ENCODE measurements around the gene NFIA. TPM values are rescaled to one million over a fixed set of nuclear protein-coding genes. Genes with fewer than 3 reads are reported as not detected.
"Not testable (repeated sequence)": the region's sequence is repeated elsewhere in the genome, so short reads cannot be mapped to it uniquely, and the experiment has no call there.

NFIA gene
- total and polyA plus RNA-seq, 2 donors, result 7.9 to 10.3 TPM

DNA sequence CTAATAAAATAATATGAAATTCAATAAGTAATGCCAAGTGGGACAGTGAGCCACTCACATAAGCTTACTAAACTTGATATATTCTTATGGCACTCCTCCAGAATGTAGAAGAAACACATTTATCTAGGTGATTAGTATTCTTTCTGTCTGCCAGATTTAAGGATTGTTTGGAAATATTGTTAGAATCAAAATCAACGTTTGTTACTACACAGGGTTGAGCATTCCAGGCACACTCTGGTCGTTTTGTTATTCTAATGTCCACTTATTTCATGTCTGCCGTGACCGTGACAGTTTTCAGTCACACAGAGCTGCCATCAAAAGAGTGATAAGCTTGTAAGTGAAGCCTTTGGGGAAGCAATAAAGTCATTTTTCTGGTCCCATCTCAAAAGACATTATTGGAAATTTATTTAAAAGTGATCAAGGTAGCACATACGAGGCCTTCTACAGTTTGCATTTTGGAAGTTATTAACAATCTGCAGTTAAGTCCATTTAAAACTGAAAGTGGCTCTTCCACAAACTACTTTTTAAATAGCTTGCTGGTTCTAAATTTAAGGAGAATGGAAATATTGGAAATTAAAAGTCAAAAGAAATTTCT is 38.0 kb downstream of the NFIA start:
- H3K9me3 ChIP-seq (ENCODE audit: control insufficient read depth in 2 of 2, insufficient read depth in 1 of 2, low read length in 1 of 2), result no peaks in the 10 kb centered on the region
- no peaks in the 10 kb centered on the region for H3K27me3 ChIP-seq (ENCODE audit: control insufficient read depth in 2 of 2, insufficient read depth in 1 of 2, low read length in 1 of 2)
- H3K27ac ChIP-seq (ENCODE audit: low read depth in 1 of 2, low read length in 1 of 2), result no peak overlapping the region
- no peak overlapping the region for H3K4me3 ChIP-seq (ENCODE audit: low read length in 2 of 2)
- H3K4me1 ChIP-seq (ENCODE audit: control insufficient read depth in 2 of 2, insufficient read depth in 2 of 2, low read length in 2 of 2), result no peaks in the 10 kb centered on the region
- H3K36me3 ChIP-seq (ENCODE audit: control insufficient read depth in 2 of 2, insufficient read depth in 2 of 2, low read length in 1 of 2), result no peaks in the 10 kb centered on the region
- WGBS, result 92% methylated on average over 5 of the region's 5 CpGs
- no peak for DNase-seq (ENCODE audit: low read depth in 6 of 9, low spot score in 9 of 9)

DNA sequence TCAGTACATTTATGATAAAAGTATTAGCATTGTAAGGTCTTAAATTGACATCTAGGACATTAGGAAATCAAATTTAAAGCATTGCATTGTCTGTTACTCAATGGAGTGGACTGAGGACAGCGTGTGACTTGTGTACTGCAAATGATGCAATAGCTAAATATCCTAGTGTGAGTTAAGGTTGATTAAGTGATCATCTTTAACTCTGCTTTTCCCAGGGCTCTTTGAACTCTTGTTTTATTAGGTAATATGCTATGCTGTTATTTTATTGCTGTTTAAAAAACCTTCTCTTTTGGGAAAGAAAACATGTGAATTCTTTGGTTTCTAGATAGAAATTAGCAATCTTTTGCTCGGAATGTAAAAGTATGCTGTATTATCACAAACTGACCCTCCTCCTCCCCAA is 38.6 kb downstream of the NFIA start:
- Histone ChIP-seq H3K36me3 (ENCODE audit: control insufficient read depth in 2 of 2, insufficient read depth in 2 of 2, low read length in 1 of 2) (no peaks in the 10 kb centered on the region), H3K27ac (ENCODE audit: low read depth in 1 of 2, low read length in 1 of 2) (no peak overlapping the region), H3K4me3 (ENCODE audit: low read length in 2 of 2) (no peak overlapping the region), H3K27me3 (ENCODE audit: control insufficient read depth in 2 of 2, insufficient read depth in 1 of 2, low read length in 1 of 2) (no peaks in the 10 kb centered on the region), H3K4me1 (ENCODE audit: control insufficient read depth in 2 of 2, insufficient read depth in 2 of 2, low read length in 2 of 2) (no peaks in the 10 kb centered on the region), H3K9me3 (ENCODE audit: control insufficient read depth in 2 of 2, insufficient read depth in 1 of 2, low read length in 1 of 2) (no peaks in the 10 kb centered on the region)
- WGBS, result 91% methylated on average over 2 of the region's 2 CpGs
- no peak for DNase-seq (ENCODE audit: low read depth in 6 of 9, low spot score in 9 of 9)

DNA sequence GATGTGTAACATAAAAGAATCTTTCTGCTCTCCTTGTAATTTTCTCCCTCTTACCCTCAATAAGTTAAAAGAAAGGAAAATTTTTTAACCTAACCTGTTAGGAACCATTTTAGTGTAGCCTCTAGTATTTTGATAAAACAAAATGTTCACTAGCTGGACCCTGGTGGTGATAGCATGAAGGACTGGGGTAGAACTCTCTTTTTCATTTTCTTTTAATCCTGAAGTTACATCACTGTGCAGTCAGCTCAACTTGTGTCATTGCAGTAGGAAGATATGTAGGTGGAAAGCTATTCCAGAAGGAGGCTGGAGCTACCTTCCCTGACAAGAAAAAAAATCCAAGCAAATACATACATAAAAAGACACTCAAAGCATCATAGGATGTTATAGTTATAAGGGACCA is 39.3 kb downstream of the NFIA start:
- Histone ChIP-seq H3K9me3 (ENCODE audit: control insufficient read depth in 2 of 2, insufficient read depth in 1 of 2, low read length in 1 of 2) (no peaks in the 10 kb centered on the region), H3K4me3 (ENCODE audit: low read length in 2 of 2) (no peak overlapping the region), H3K36me3 (ENCODE audit: control insufficient read depth in 2 of 2, insufficient read depth in 2 of 2, low read length in 1 of 2) (no peaks in the 10 kb centered on the region), H3K27ac (ENCODE audit: low read depth in 1 of 2, low read length in 1 of 2) (no peak overlapping the region), H3K27me3 (ENCODE audit: control insufficient read depth in 2 of 2, insufficient read depth in 1 of 2, low read length in 1 of 2) (no peaks in the 10 kb centered on the region), H3K4me1 (ENCODE audit: control insufficient read depth in 2 of 2, insufficient read depth in 2 of 2, low read length in 2 of 2) (no peaks in the 10 kb centered on the region)
- no peak for DNase-seq (ENCODE audit: low read depth in 6 of 9, low spot score in 9 of 9)

DNA sequence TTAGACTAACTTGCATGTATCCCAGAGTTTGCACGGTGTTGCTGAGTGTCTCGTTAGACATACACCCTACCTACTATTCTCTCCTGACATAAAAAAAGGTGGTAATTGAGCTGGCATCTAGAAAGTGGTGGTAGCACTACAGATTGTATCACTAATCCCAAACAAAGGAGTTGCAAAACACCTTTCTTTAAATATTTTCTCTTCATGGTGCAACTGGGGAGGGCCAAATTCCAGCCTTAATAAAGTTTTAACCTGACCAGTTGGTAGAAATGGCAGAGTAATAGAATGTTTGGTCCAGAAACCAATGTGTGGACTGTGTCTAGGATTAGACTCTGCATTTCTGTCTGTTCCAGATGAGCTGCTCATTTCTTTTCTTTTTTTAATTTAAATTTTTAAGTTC is 40.0 kb downstream of the NFIA start:
- Histone ChIP-seq H3K4me1 (ENCODE audit: control insufficient read depth in 2 of 2, insufficient read depth in 2 of 2, low read length in 2 of 2) (no peaks in the 10 kb centered on the region), H3K36me3 (ENCODE audit: control insufficient read depth in 2 of 2, insufficient read depth in 2 of 2, low read length in 1 of 2) (no peaks in the 10 kb centered on the region), H3K9me3 (ENCODE audit: control insufficient read depth in 2 of 2, insufficient read depth in 1 of 2, low read length in 1 of 2) (no peaks in the 10 kb centered on the region), H3K27ac (ENCODE audit: low read depth in 1 of 2, low read length in 1 of 2) (no peak overlapping the region), H3K4me3 (ENCODE audit: low read length in 2 of 2) (no peak overlapping the region), H3K27me3 (ENCODE audit: control insufficient read depth in 2 of 2, insufficient read depth in 1 of 2, low read length in 1 of 2) (no peaks in the 10 kb centered on the region)
- no peak for DNase-seq (ENCODE audit: low read depth in 6 of 9, low spot score in 9 of 9)
- WGBS, result 97% methylated on average over 2 of the region's 2 CpGs

DNA sequence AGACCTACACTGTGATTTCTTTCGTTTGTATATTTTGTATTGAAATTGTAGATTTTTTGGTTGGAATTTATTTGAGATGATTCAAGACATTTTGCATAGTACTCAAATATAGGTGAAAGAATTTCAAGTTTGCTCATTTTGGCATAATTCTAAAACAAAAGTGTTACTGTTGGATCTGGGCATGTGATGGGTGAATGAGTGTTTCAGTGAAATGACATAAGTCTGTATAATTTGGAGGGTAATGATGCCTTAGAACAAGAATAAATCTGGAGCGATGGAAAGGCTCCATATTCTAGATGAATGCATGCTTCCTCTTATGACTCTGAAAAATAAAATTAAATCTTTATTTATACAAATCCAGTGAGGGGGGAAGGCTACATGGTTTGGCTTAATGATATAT is 41.0 kb downstream of the NFIA start:
- H3K36me3 ChIP-seq (ENCODE audit: control insufficient read depth in 2 of 2, insufficient read depth in 2 of 2, low read length in 1 of 2), result no peaks in the 10 kb centered on the region
- DNase-seq (ENCODE audit: low read depth in 6 of 9, low spot score in 9 of 9), result no peak
- WGBS, result 94% methylated on average over 2 of the region's 2 CpGs
- no peaks in the 10 kb centered on the region for H3K27me3 ChIP-seq (ENCODE audit: control insufficient read depth in 2 of 2, insufficient read depth in 1 of 2, low read length in 1 of 2)
- no peaks in the 10 kb centered on the region for H3K4me1 ChIP-seq (ENCODE audit: control insufficient read depth in 2 of 2, insufficient read depth in 2 of 2, low read length in 2 of 2)
- no peak overlapping the region for H3K27ac ChIP-seq (ENCODE audit: low read depth in 1 of 2, low read length in 1 of 2)
- H3K4me3 ChIP-seq (ENCODE audit: low read length in 2 of 2), result no peak overlapping the region
- H3K9me3 ChIP-seq (ENCODE audit: control insufficient read depth in 2 of 2, insufficient read depth in 1 of 2, low read length in 1 of 2), result no peaks in the 10 kb centered on the region

DNA sequence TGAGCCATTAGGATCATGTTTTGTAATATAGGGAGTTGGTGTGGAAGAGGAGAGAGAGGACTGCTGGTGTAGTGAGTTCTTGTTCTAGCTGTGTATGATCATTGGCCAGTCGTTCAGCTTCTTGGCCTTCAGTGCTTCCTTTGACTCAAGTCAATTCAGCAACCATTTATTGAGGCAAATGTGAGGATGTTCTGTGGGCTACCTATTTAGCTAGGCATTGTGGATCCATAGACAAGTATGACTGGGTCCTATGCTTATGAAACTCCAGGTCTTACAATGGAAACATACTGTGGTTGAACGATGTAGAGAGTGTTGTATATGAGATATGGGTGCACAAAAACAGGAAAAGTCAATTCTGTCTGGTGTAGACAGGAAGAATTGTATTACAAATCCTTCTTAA is 41.7 kb downstream of the NFIA start:
- no peak for DNase-seq (ENCODE audit: low read depth in 6 of 9, low spot score in 9 of 9)
- Histone ChIP-seq H3K27me3 (ENCODE audit: control insufficient read depth in 2 of 2, insufficient read depth in 1 of 2, low read length in 1 of 2) (no peaks in the 10 kb centered on the region), H3K36me3 (ENCODE audit: control insufficient read depth in 2 of 2, insufficient read depth in 2 of 2, low read length in 1 of 2) (no peaks in the 10 kb centered on the region), H3K27ac (ENCODE audit: low read depth in 1 of 2, low read length in 1 of 2) (no peak overlapping the region), H3K4me3 (ENCODE audit: low read length in 2 of 2) (no peak overlapping the region), H3K4me1 (ENCODE audit: control insufficient read depth in 2 of 2, insufficient read depth in 2 of 2, low read length in 2 of 2) (no peaks in the 10 kb centered on the region), H3K9me3 (ENCODE audit: control insufficient read depth in 2 of 2, insufficient read depth in 1 of 2, low read length in 1 of 2) (no peaks in the 10 kb centered on the region)
- WGBS, result 92% methylated on average over 2 of the region's 2 CpGs

DNA sequence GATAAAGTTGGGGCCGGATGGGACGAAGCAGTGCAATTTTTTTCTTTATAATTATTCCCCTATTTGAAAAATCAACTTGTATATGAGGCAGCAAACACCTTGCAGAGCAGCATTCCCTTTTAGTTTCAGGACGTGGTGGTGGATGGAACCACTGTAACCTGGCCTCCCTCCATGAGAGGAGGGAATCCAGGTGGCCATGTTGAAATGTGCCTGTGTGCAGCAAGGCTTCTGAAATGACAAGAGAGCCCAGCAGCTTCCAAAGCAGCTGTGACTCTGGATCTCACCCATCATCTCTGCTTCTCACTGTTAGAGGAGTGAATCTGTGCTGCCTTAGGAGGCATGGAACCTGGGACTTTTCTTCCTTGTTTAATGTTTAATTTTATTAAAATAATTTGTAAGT is 42.3 kb downstream of the NFIA start:
- 89% methylated on average over 3 of the region's 3 CpGs for WGBS
- no peaks in the 10 kb centered on the region for H3K36me3 ChIP-seq (ENCODE audit: control insufficient read depth in 2 of 2, insufficient read depth in 2 of 2, low read length in 1 of 2)
- H3K4me1 ChIP-seq (ENCODE audit: control insufficient read depth in 2 of 2, insufficient read depth in 2 of 2, low read length in 2 of 2), result no peaks in the 10 kb centered on the region
- H3K27ac ChIP-seq (ENCODE audit: low read depth in 1 of 2, low read length in 1 of 2), result no peak overlapping the region
- H3K27me3 ChIP-seq (ENCODE audit: control insufficient read depth in 2 of 2, insufficient read depth in 1 of 2, low read length in 1 of 2), result no peaks in the 10 kb centered on the region
- H3K9me3 ChIP-seq (ENCODE audit: control insufficient read depth in 2 of 2, insufficient read depth in 1 of 2, low read length in 1 of 2), result no peaks in the 10 kb centered on the region
- no peak for DNase-seq (ENCODE audit: low read depth in 6 of 9, low spot score in 9 of 9)
- no peak overlapping the region for H3K4me3 ChIP-seq (ENCODE audit: low read length in 2 of 2)

DNA sequence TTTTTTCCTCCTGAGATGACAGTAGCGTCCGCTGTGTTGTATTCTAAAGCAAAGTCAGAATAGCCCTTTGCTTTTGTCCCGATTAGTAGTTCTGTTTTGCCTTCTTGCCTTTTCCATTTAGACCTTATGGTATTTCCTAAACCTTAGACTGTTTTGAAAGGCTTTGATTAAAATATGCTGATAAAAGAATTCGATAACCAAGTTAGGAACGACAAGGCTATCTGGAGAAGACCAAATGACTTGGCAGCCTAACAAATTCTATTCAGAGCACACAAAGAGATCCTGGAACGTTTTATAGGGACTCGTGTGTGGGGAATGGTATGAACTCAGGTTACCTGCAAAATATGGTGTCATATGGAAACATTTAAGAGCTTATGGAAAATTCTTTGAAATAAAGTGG is 42.9 kb downstream of the NFIA start:
- no peak for DNase-seq (ENCODE audit: low read depth in 6 of 9, low spot score in 9 of 9)
- no peaks in the 10 kb centered on the region for H3K27me3 ChIP-seq (ENCODE audit: control insufficient read depth in 2 of 2, insufficient read depth in 1 of 2, low read length in 1 of 2)
- no peaks in the 10 kb centered on the region for H3K4me1 ChIP-seq (ENCODE audit: control insufficient read depth in 2 of 2, insufficient read depth in 2 of 2, low read length in 2 of 2)
- no peaks in the 10 kb centered on the region for H3K9me3 ChIP-seq (ENCODE audit: control insufficient read depth in 2 of 2, insufficient read depth in 1 of 2, low read length in 1 of 2)
- WGBS, result 95% methylated on average over 7 of the region's 7 CpGs
- H3K36me3 ChIP-seq (ENCODE audit: control insufficient read depth in 2 of 2, insufficient read depth in 2 of 2, low read length in 1 of 2), result no peaks in the 10 kb centered on the region
- no peak overlapping the region for H3K4me3 ChIP-seq (ENCODE audit: low read length in 2 of 2)
- no peak overlapping the region for H3K27ac ChIP-seq (ENCODE audit: low read depth in 1 of 2, low read length in 1 of 2)

DNA sequence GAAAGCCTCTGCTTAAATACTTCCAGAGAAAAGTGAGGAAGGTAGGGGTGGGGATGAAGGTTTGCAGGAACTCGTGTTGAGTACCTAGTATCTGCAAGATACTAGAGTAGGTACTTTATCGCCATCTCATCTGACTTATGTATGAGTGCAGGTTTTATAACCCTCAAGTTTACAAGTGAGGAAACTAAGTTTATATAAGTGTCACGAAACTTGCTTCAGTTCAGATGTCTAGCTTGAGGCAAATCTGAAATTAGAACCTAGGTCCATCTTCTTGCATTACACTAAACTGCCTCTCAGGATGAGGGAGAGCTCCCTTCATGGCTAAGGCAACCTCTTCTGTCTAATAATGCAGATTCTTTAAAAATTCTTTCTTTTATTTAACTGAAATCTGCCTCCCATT is 43.5 kb downstream of the NFIA start:
- no peak overlapping the region for H3K4me3 ChIP-seq (ENCODE audit: low read length in 2 of 2)
- no peaks in the 10 kb centered on the region for H3K9me3 ChIP-seq (ENCODE audit: control insufficient read depth in 2 of 2, insufficient read depth in 1 of 2, low read length in 1 of 2)
- DNase-seq (ENCODE audit: low read depth in 6 of 9, low spot score in 9 of 9), result no peak
- no peaks in the 10 kb centered on the region for H3K27me3 ChIP-seq (ENCODE audit: control insufficient read depth in 2 of 2, insufficient read depth in 1 of 2, low read length in 1 of 2)
- WGBS, result 65% methylated on average over 3 of the region's 3 CpGs
- no peak overlapping the region for H3K27ac ChIP-seq (ENCODE audit: low read depth in 1 of 2, low read length in 1 of 2)
- no peaks in the 10 kb centered on the region for H3K4me1 ChIP-seq (ENCODE audit: control insufficient read depth in 2 of 2, insufficient read depth in 2 of 2, low read length in 2 of 2)
- H3K36me3 ChIP-seq (ENCODE audit: control insufficient read depth in 2 of 2, insufficient read depth in 2 of 2, low read length in 1 of 2), result no peaks in the 10 kb centered on the region

DNA sequence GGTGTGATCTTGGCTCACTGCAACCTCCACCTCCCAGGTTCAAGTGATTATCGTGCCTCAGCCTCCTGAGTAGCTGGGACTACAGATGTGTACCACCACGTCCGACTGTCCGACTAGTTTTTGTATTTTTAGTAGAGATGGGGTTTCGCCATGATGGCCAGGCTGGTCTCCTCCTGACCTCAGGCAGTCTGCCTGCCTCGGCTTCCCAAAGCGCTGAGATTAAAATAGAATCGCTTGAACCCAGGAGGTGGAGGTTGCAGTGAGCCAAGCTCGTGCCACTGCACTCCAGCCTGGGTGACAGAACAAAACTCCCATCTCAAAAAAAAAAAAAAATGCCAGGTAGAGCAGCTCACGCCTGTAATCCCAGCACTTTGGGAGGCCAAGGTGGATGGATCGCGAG is 44.5 kb downstream of the NFIA start:
- H3K36me3 ChIP-seq (ENCODE audit: control insufficient read depth in 2 of 2, insufficient read depth in 2 of 2, low read length in 1 of 2); H3K4me3 ChIP-seq (ENCODE audit: low read length in 2 of 2); H3K9me3 ChIP-seq (ENCODE audit: control insufficient read depth in 2 of 2, insufficient read depth in 1 of 2, low read length in 1 of 2); H3K27ac ChIP-seq (ENCODE audit: low read depth in 1 of 2, low read length in 1 of 2); H3K27me3 ChIP-seq (ENCODE audit: control insufficient read depth in 2 of 2, insufficient read depth in 1 of 2, low read length in 1 of 2); DNase-seq (ENCODE audit: low read depth in 6 of 9, low spot score in 9 of 9); H3K4me1 ChIP-seq (ENCODE audit: control insufficient read depth in 2 of 2, insufficient read depth in 2 of 2, low read length in 2 of 2): not testable (repeated sequence)
- WGBS, result 98% methylated on average over 12 of the region's 12 CpGs

All from thymus (tissue), 11 donors.